HFFc6 (cell line): ENCODE measurements around the gene FSD2. TPM values are rescaled to one million over a fixed set of nuclear protein-coding genes. Genes with fewer than 3 reads are reported as not detected.

Experiments
- DNase-seq: peaks from one replicate; pipeline ENCODE4 v3.0.0-alpha.2; 2018
- H3K27ac Mint-ChIP-seq: 2 replicates; pipeline ENCODE4 v1.8.0; 2020; ENCODE audit warnings: mild to moderate bottlenecking, mixed read lengths
- H3K27me3 Mint-ChIP-seq: 2 replicates; pipeline ENCODE4 v1.8.0; 2021; ENCODE audit warnings: mild to moderate bottlenecking, moderate library complexity, mixed read lengths; ENCODE audit not compliant: insufficient read depth
- H3K36me3 Mint-ChIP-seq: 2 replicates; pipeline ENCODE4 v1.8.0; 2021; ENCODE audit warnings: low read depth, mixed read lengths
- H3K4me1 Mint-ChIP-seq: 2 replicates; pipeline ENCODE4 v1.8.0; 2020; ENCODE audit warnings: low read depth, mixed read lengths
- H3K4me3 Mint-ChIP-seq: 2 replicates; pipeline ENCODE4 v1.8.0; 2020; ENCODE audit warnings: mild to moderate bottlenecking, moderate library complexity, mixed read lengths
- H3K9me3 Mint-ChIP-seq: 2 replicates; pipeline ENCODE4 v1.8.0; 2020; ENCODE audit warnings: mild to moderate bottlenecking, mixed read lengths
- CTCF ChIP-seq: fragments of 200-600 bp; sonication (generic); IDR thresholded peaks from 2 replicates; pipeline ENCODE4 v1.5.0; 2021; ENCODE audit warnings: antibody characterized with exemption, mild to moderate bottlenecking
- total RNA-seq, 6 experiments: library from RNA; stranded (reverse); fragmentation: NEBNext Ultra II Directional; extraction: Animal tissue kit (Norgen Biotek cat#: 25700); gene quantifications; 2 replicates in 1 of 6; 3 replicates in 5 of 6; pipeline ENCODE4 v1.2.3, GENCODE V29; 2021

The FSD2 gene
- total RNA-seq, 6 experiments from 2014 or later, result not detected

- TF ChIP-seq CTCF, result no peak
- H3K27me3 Mint-ChIP-seq, result peaks cover 1% of the 10 kb centered on the region; the same call in 1 of the 2 replicates
- peaks cover 4% of the 10 kb centered on the region for H3K4me1 Mint-ChIP-seq
- H3K36me3 Mint-ChIP-seq, result peaks cover 10% of the 10 kb centered on the region; the same call in 1 of the 2 replicates
- H3K9me3 Mint-ChIP-seq, result no peaks in the 10 kb centered on the region
- no peak overlapping the region for H3K4me3 Mint-ChIP-seq
- no peak overlapping the region for H3K27ac Mint-ChIP-seq
- DNase-seq, result no peak
These were observed 42.3 kb downstream of the FSD2 start for GRCh38 chr15:82763361-82764116.

- H3K27ac Mint-ChIP-seq, result peak overlapping the region; percentile 97
These were observed 54.6 kb downstream of the FSD2 start for GRCh38 chr15:82751308-82751707.

GRCh38 chr15:82750831-82751180 is 55.1 kb downstream of the FSD2 start:
- peak overlapping the region; percentile 97 for H3K27ac Mint-ChIP-seq
- no peaks in the 10 kb centered on the region for H3K27me3 Mint-ChIP-seq
- peaks cover 38% of the 10 kb centered on the region for H3K4me1 Mint-ChIP-seq
- H3K36me3 Mint-ChIP-seq, result peaks cover 36% of the 10 kb centered on the region
- peak; percentile 6 for DNase-seq
- TF ChIP-seq CTCF, result no peak
- H3K4me3 Mint-ChIP-seq, result peak overlapping the region; percentile 93
- no peaks in the 10 kb centered on the region for H3K9me3 Mint-ChIP-seq

More at GRCh38 chr15:82751308-82751707, 54.6 kb downstream of the FSD2 start:
- DNase-seq, result no peak
- Mint-ChIP-seq H3K27me3 (no peaks in the 10 kb centered on the region), H3K4me1 (peaks cover 38% of the 10 kb centered on the region), H3K4me3 (peak overlapping the region; percentile 93), H3K9me3 (no peaks in the 10 kb centered on the region), H3K36me3 (peaks cover 41% of the 10 kb centered on the region)
- TF ChIP-seq CTCF, result no peak

GRCh38 chr15:82749951-82750830 is 55.7 kb downstream of the FSD2 start:
- peaks cover 38% of the 10 kb centered on the region for H3K4me1 Mint-ChIP-seq

GRCh38 chr15:82748315-82748714 is 57.6 kb downstream of the FSD2 start:
- H3K4me1 Mint-ChIP-seq, result peaks cover 31% of the 10 kb centered on the region
- peaks cover 22% of the 10 kb centered on the region for H3K36me3 Mint-ChIP-seq
- no peak for TF ChIP-seq CTCF
- no peak overlapping the region; the same call in 1 of the 2 replicates for H3K27ac Mint-ChIP-seq
- H3K27me3 Mint-ChIP-seq, result no peaks in the 10 kb centered on the region
- no peak for DNase-seq
- no peak overlapping the region for H3K4me3 Mint-ChIP-seq
- no peaks in the 10 kb centered on the region for H3K9me3 Mint-ChIP-seq

More at GRCh38 chr15:82749951-82750830, 55.7 kb downstream of the FSD2 start:
- no peak for TF ChIP-seq CTCF
- no peaks in the 10 kb centered on the region for H3K9me3 Mint-ChIP-seq
- no peaks in the 10 kb centered on the region for H3K27me3 Mint-ChIP-seq
- peak overlapping the region; percentile 97 for H3K27ac Mint-ChIP-seq
- peaks cover 33% of the 10 kb centered on the region for H3K36me3 Mint-ChIP-seq
- DNase-seq, result peak; percentile 94
- peak overlapping the region; percentile 93 for H3K4me3 Mint-ChIP-seq
